ENCODE data around the gene EXOSC10. TPM values are rescaled to one million over a fixed set of nuclear protein-coding genes. Genes with fewer than 3 reads are reported as not detected.
"Not testable (repeated sequence)": the region's sequence is repeated elsewhere in the genome, so short reads cannot be mapped to it uniquely, and the experiment has no call there.

EXOSC10 gene
- total RNA-seq, 1 donor from 2014 or later, result 54.7 TPM

- DNase-seq (ENCODE audit: low read depth, low spot score), result no peak
These were observed 37.9 kb downstream of the EXOSC10 start for GRCh38 chr1:11061652-11062365.

GRCh38 chr1:11059968-11060830 is 39.5 kb downstream of the EXOSC10 start, which contains the start of gene SRM:
TSS of gene SRM (minus strand) at chr1:11060018. CDS start at chr1:11059943, 75 bp downstream.
- peak; percentile 63 for DNase-seq (ENCODE audit: low read depth, low spot score)

- DNase-seq (ENCODE audit: low read depth, low spot score), result no peak
These were observed 40.3 kb downstream of the EXOSC10 start for GRCh38 chr1:11059155-11059967.

- DNase-seq (ENCODE audit: low read depth, low spot score), result no peak
These were observed 41.0 kb downstream of the EXOSC10 start for GRCh38 chr1:11058595-11059154.

GRCh38 chr1:11058026-11058425 is 41.6 kb downstream of the EXOSC10 start:
- DNase-seq (ENCODE audit: low read depth, low spot score), result no peak

GRCh38 chr1:11057477-11057876 is 42.2 kb downstream of the EXOSC10 start:
- no peak for DNase-seq (ENCODE audit: low read depth, low spot score)

GRCh38 chr1:11056504-11056903 is 43.2 kb downstream of the EXOSC10 start:
- DNase-seq (ENCODE audit: low read depth, low spot score), result no peak

GRCh38 chr1:11055676-11056075 is 44.0 kb downstream of the EXOSC10 start:
- no peak for DNase-seq (ENCODE audit: low read depth, low spot score)

GRCh38 chr1:11054666-11055065 is 45.0 kb downstream of the EXOSC10 start:
- no peak for DNase-seq (ENCODE audit: low read depth, low spot score)

GRCh38 chr1:11054181-11054580 is 45.5 kb downstream of the EXOSC10 start:
- DNase-seq (ENCODE audit: low read depth, low spot score), result no peak

GRCh38 chr1:11053758-11054137 is 45.9 kb downstream of the EXOSC10 start:
- DNase-seq (ENCODE audit: low read depth, low spot score), result no peak

- DNase-seq (ENCODE audit: low read depth, low spot score), result no peak
These were observed 46.6 kb downstream of the EXOSC10 start for GRCh38 chr1:11052839-11053757.

- no peak for DNase-seq (ENCODE audit: low read depth, low spot score)
These were observed 47.7 kb downstream of the EXOSC10 start for GRCh38 chr1:11051781-11052511.

- DNase-seq (ENCODE audit: low read depth, low spot score), result not testable (repeated sequence)
These were observed 48.5 kb downstream of the EXOSC10 start for GRCh38 chr1:11051121-11051520.

- DNase-seq (ENCODE audit: low read depth, low spot score), result no peak
These were observed 52.9 kb downstream of the EXOSC10 start, which contains the start of gene MASP2 for GRCh38 chr1:11046625-11047365. TSS of gene MASP2 (minus strand) at chr1:11047239. CDS start at chr1:11047207, 32 bp downstream.

GRCh38 chr1:11046270-11046566 is 53.5 kb downstream of the EXOSC10 start:
- DNase-seq (ENCODE audit: low read depth, low spot score), result no peak

- DNase-seq (ENCODE audit: low read depth, low spot score), result no peak
These were observed 54.0 kb downstream of the EXOSC10 start for GRCh38 chr1:11045428-11046269.

- no peak for DNase-seq (ENCODE audit: low read depth, low spot score)
These were observed 54.7 kb downstream of the EXOSC10 start for GRCh38 chr1:11044849-11045427.
